H9 (cell line): Measurements from ENCODE around the gene SLC2A9. TPM values are rescaled to one million over a fixed set of nuclear protein-coding genes. Genes with fewer than 3 reads are reported as not detected.

ENCODE experiments used
- DNase-seq: peaks from one replicate; pipeline ENCODE4 v3.0.0-alpha.2; 2017
- H2AFZ ChIP-seq: one replicate; pipeline ENCODE4 v1.6.1; 2013; ENCODE audit warnings: mild to moderate bottlenecking, low read length, control low read depth, moderate library complexity
- H2AK5ac ChIP-seq: 2 replicates; pipeline ENCODE4 v1.6.1; 2013; ENCODE audit warnings: low read length, control low read depth, mixed read lengths; ENCODE audit not compliant: insufficient read length
- H2BK120ac ChIP-seq: one replicate; pipeline ENCODE4 v1.6.1; 2013; ENCODE audit warnings: low read depth, mild to moderate bottlenecking, low read length, control low read depth, inconsistent platforms; ENCODE audit not compliant: poor library complexity, severe bottlenecking
- H2BK12ac ChIP-seq: 2 replicates; pipeline ENCODE4 v1.6.1; 2013; ENCODE audit warnings: low read length, control low read depth, mixed read lengths, low read depth; ENCODE audit not compliant: insufficient read length
- H2BK15ac ChIP-seq: 2 replicates; pipeline ENCODE4 v1.6.1; 2013; ENCODE audit warnings: low read depth, low read length, control low read depth
- H2BK20ac ChIP-seq: one replicate; pipeline ENCODE4 v1.6.1; 2013; ENCODE audit warnings: low read depth, mild to moderate bottlenecking, low read length, control low read depth, inconsistent platforms; ENCODE audit not compliant: poor library complexity, severe bottlenecking
- H2BK5ac ChIP-seq: 2 replicates; pipeline ENCODE4 v1.6.1; 2013; ENCODE audit warnings: low read length, control low read depth, mixed read lengths; ENCODE audit not compliant: insufficient read length
- H3K14ac ChIP-seq: 2 replicates; pipeline ENCODE4 v1.6.1; 2013; ENCODE audit warnings: low read length, control low read depth; ENCODE audit not compliant: insufficient read depth
- H3K18ac ChIP-seq: 2 replicates; pipeline ENCODE4 v1.6.1; 2013; ENCODE audit warnings: low read depth, mild to moderate bottlenecking, mixed read lengths, low read length, control low read depth; ENCODE audit not compliant: insufficient read length
- H3K23ac ChIP-seq: 2 replicates; pipeline ENCODE4 v1.6.1; 2013; ENCODE audit warnings: low read length, control low read depth, mixed read lengths, low read depth; ENCODE audit not compliant: insufficient read length
- H3K23me2 ChIP-seq: 2 replicates; pipeline ENCODE4 v1.6.1; 2013; ENCODE audit warnings: low read depth, mild to moderate bottlenecking, mixed read lengths, low read length, control low read depth; ENCODE audit not compliant: insufficient read length, poor library complexity, severe bottlenecking
- H3K27ac ChIP-seq: 2 replicates; pipeline ENCODE4 v1.5.1; 2013; ENCODE audit warnings: low read length, control low read depth, mixed read lengths, low read depth; ENCODE audit not compliant: insufficient read length
- H3K27me3 ChIP-seq: 2 replicates; pipeline ENCODE4 v1.6.1; 2013; ENCODE audit warnings: low read length, control low read depth, inconsistent platforms; ENCODE audit not compliant: insufficient read depth
- H3K4ac ChIP-seq: 2 replicates; pipeline ENCODE4 v1.6.1; 2013; ENCODE audit warnings: low read depth, mild to moderate bottlenecking, control low read depth, inconsistent platforms, low read length, moderate library complexity
- H3K4me1 ChIP-seq: 2 replicates; pipeline ENCODE4 v1.6.1; 2013; ENCODE audit warnings: low read length, control low read depth, inconsistent platforms; ENCODE audit not compliant: insufficient read depth
- H3K4me2 ChIP-seq: 2 replicates; pipeline ENCODE4 v1.6.1; 2013; ENCODE audit warnings: low read length, control low read depth, mixed read lengths; ENCODE audit not compliant: insufficient read length, insufficient read depth
- H3K56ac ChIP-seq: 2 replicates; pipeline ENCODE4 v1.6.1; 2013; ENCODE audit warnings: low read depth, mild to moderate bottlenecking, mixed read lengths, low read length, control low read depth; ENCODE audit not compliant: insufficient read length
- H3K79me1 ChIP-seq: 2 replicates; pipeline ENCODE4 v1.6.1; 2013; ENCODE audit warnings: low read depth, mild to moderate bottlenecking, moderate library complexity, low read length, control low read depth, inconsistent platforms; ENCODE audit not compliant: insufficient read depth, poor library complexity, severe bottlenecking
- H3K79me2 ChIP-seq: 2 replicates; pipeline ENCODE4 v1.6.1; 2013; ENCODE audit warnings: low read length, control low read depth, inconsistent platforms; ENCODE audit not compliant: insufficient read depth
- H3K9ac ChIP-seq: 2 replicates; pipeline ENCODE4 v1.6.1; 2013; ENCODE audit warnings: low read length, control low read depth, mixed read lengths; ENCODE audit not compliant: insufficient read length; ENCODE audit errors: extremely low read depth
- H3K9me3 ChIP-seq: one replicate; pipeline ENCODE4 v1.6.1; 2013; ENCODE audit warnings: low read depth, low read length, inconsistent platforms; ENCODE audit not compliant: control insufficient read depth
- H3T11ph ChIP-seq: one replicate; pipeline ENCODE4 v1.6.1; 2013; ENCODE audit warnings: mild to moderate bottlenecking, low read length, control low read depth, inconsistent platforms
- H4K20me1 ChIP-seq: one replicate; pipeline ENCODE4 v1.6.1; 2013; ENCODE audit not compliant: control insufficient read depth, insufficient read length, insufficient read depth
- H4K5ac ChIP-seq: 2 replicates; pipeline ENCODE4 v1.6.1; 2013; ENCODE audit warnings: low read depth, mild to moderate bottlenecking, mixed read lengths, low read length, control low read depth; ENCODE audit not compliant: insufficient read length
- H4K8ac ChIP-seq: replicated peaks from 2 replicates; pipeline ENCODE4 v1.6.1; 2013; ENCODE audit warnings: low read length, control low read depth, mixed read lengths, low read depth; ENCODE audit not compliant: insufficient read length
- H4K91ac ChIP-seq: 2 replicates; pipeline ENCODE4 v1.6.1; 2013; ENCODE audit warnings: low read depth, mild to moderate bottlenecking, moderate library complexity, mixed read lengths, low read length, control low read depth; ENCODE audit not compliant: insufficient read length
- H3K27ac Mint-ChIP-seq, 3 experiments: 2 replicates in 2 of 3; 3 replicates in 1 of 3; pipeline ENCODE4 v1.8.0; 2020 to 2021; ENCODE audit warnings: mixed read lengths in 3 of 3, mild to moderate bottlenecking in 1 of 3, moderate library complexity in 1 of 3
- H3K27me3 Mint-ChIP-seq: 2 replicates; pipeline ENCODE4 v1.8.0; 2021; ENCODE audit warnings: low read depth, mild to moderate bottlenecking, moderate library complexity, mixed read lengths
- H3K36me3 Mint-ChIP-seq, 3 experiments: 2 replicates in 2 of 3; 3 replicates in 1 of 3; pipeline ENCODE4 v1.8.0; 2020 to 2021; ENCODE audit warnings: low read depth in 3 of 3, mixed read lengths in 3 of 3; ENCODE audit not compliant: insufficient read depth in 1 of 3
- H3K4me1 Mint-ChIP-seq, 2 experiments: 2 replicates each; pipeline ENCODE4 v1.8.0; 2020; ENCODE audit warnings: mixed read lengths in 2 of 2
- H3K4me3 Mint-ChIP-seq, 2 experiments: 2 replicates in 1 of 2; 3 replicates in 1 of 2; pipeline ENCODE4 v1.8.0; 2020 to 2021; ENCODE audit warnings: mild to moderate bottlenecking in 2 of 2, mixed read lengths in 2 of 2, moderate library complexity in 1 of 2
- H3K9me3 Mint-ChIP-seq, 2 experiments: 2 replicates in 1 of 2; 3 replicates in 1 of 2; pipeline ENCODE4 v1.8.0; 2020; ENCODE audit warnings: mild to moderate bottlenecking in 2 of 2, mixed read lengths in 2 of 2, moderate library complexity in 1 of 2
- WGBS: extraction: QIAGEN DNeasy Blood & Tissue Kit; methylation state at CpG from one replicate; pipeline ENCODE4 v1.1.7; 2013; ENCODE audit warnings: missing lambda C conversion rate, low lambda C conversion rate, mixed read lengths; ENCODE audit not compliant: insufficient read length; ENCODE audit errors: extremely low coverage; 5-methylcytosine and 5-hydroxymethylcytosine counted together
- total RNA-seq: library from RNA; stranded (reverse); gene quantifications from 2 replicates; pipeline ENCODE4 v1.2.1, GENCODE V29; 2021
- TF ChIP-seq, protein P1 (sequence below): fragments of 200-600 bp; sonication (generic); conservative IDR thresholded peaks from 3 replicates; pipeline ENCODE4 v1.8.0; 2021; ENCODE audit warnings: antibody characterized with exemption, mild to moderate bottlenecking

The SLC2A9 gene
- total RNA-seq, 1 experiment from 2014 or later: 0.79 TPM

DNA sequence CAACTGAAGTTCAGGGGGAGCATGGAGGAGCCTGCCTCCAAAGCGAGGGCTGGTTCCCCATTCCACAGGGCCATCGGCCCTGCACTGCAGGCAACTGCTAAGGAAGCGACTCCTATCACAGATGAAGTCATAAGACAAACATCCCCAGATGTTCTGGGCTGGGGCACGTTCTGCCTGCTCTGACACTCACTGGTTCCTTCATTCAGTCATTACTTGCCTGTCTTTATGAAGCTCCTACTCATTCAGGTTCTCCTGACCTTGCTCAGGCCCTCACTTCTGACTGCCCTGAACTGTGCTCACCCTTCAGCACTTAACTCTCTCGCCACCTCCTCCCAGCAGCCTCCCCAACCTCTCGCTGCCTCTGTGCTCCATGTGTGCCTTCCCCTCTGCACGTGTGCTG lies 2.5 kb upstream of the SLC2A9 start:
- TF ChIP-seq, protein P1, sequence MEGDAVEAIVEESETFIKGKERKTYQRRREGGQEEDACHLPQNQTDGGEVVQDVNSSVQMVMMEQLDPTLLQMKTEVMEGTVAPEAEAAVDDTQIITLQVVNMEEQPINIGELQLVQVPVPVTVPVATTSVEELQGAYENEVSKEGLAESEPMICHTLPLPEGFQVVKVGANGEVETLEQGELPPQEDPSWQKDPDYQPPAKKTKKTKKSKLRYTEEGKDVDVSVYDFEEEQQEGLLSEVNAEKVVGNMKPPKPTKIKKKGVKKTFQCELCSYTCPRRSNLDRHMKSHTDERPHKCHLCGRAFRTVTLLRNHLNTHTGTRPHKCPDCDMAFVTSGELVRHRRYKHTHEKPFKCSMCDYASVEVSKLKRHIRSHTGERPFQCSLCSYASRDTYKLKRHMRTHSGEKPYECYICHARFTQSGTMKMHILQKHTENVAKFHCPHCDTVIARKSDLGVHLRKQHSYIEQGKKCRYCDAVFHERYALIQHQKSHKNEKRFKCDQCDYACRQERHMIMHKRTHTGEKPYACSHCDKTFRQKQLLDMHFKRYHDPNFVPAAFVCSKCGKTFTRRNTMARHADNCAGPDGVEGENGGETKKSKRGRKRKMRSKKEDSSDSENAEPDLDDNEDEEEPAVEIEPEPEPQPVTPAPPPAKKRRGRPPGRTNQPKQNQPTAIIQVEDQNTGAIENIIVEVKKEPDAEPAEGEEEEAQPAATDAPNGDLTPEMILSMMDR: no peak
- no CpG with 5 or more reads among the region's 7 CpGs for WGBS

More for the DNA sequence above, 2.5 kb upstream of the SLC2A9 start:
- H3K18ac ChIP-seq: no peak overlapping the region
- Mint-ChIP-seq H3K27ac (no peak overlapping the region; a peak in 2 of 7 replicates), H3K9me3 (no peaks in the 10 kb centered on the region; a peak in 2 of 5 replicates), H3K27me3 (peaks cover 48% of the 10 kb centered on the region), H3K4me3 (no peak overlapping the region; a peak in 1 of 5 replicates), H3K36me3 (no peaks in the 10 kb centered on the region), H3K4me1 (peaks cover 6 to 8% of the 10 kb centered on the region in 2 experiments)
- H3T11ph ChIP-seq: no peak overlapping the region
- H2BK15ac ChIP-seq: no peak overlapping the region
- peak; percentile 20 for DNase-seq
- H4K5ac ChIP-seq: no peak overlapping the region
- H2BK5ac ChIP-seq: no peak overlapping the region
- no peak overlapping the region for H2BK120ac ChIP-seq
- no peak overlapping the region for H2BK12ac ChIP-seq
- H3K56ac ChIP-seq: no peak overlapping the region
- H3K27me3 ChIP-seq: no peaks in the 10 kb centered on the region
- no peak overlapping the region for H2AFZ ChIP-seq
- H3K4ac ChIP-seq: no peak overlapping the region
- H3K79me1 ChIP-seq: no peaks in the 10 kb centered on the region
- H4K91ac ChIP-seq: no peak overlapping the region
- no peaks in the 10 kb centered on the region for H4K20me1 ChIP-seq
- no peaks in the 10 kb centered on the region for H3K79me2 ChIP-seq
- no peaks in the 10 kb centered on the region for H3K4me1 ChIP-seq
- H3K14ac ChIP-seq: no peak overlapping the region
- H3K23me2 ChIP-seq: no peaks in the 10 kb centered on the region
- H4K8ac ChIP-seq: no peak overlapping the region
- H2AK5ac ChIP-seq: no peak overlapping the region
- H3K9ac ChIP-seq: no peak overlapping the region
- no peaks in the 10 kb centered on the region for H3K9me3 ChIP-seq
- H3K23ac ChIP-seq: no peak overlapping the region
- H3K4me2 ChIP-seq: no peak overlapping the region
- no peak overlapping the region for H2BK20ac ChIP-seq
- H3K27ac ChIP-seq: no peak overlapping the region
